Erythroblast (primary cell): ENCODE measurements around the gene ADAM10.

Experiments used
- GATA1 ChIP-seq: IDR thresholded peaks from 2 replicates; pipeline ENCODE4 v1.6.1; 2011; ENCODE audit warnings: low read depth, mild to moderate bottlenecking, control low read depth, low read length, moderate library complexity
- POLR2A ChIP-seq: IDR thresholded peaks from 2 replicates; pipeline ENCODE4 v1.6.1; 2011; ENCODE audit warnings: mild to moderate bottlenecking, low read length

DNA sequence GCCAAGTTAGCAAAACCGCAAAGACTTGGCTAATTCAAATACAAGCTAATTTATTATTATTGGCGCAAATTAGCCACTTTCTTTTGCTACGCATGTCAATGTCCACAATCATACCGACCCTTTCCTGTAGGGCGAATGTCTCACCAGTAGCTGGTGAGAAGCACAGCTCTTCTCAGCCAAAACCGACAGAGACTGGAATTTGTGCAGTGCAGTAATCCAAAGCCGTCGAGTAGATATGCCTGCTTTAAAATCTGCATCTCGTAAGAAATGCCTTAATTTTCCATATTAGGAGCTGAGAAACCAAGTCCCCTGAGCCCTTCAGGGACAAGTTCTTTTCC lies 21.0 kb upstream of the ADAM10 start:
- TF ChIP-seq POLR2A (no peak), GATA1 (no peak)
